Inflammatory macrophage treated with lipopolysaccharide for 1 hour (primary cell): ENCODE results near the gene FBN1.
A peak's percentile ranks its signal among the peaks of the same experiment; 100 is the strongest.

Experiments
- DNase-seq, 2 donors: peaks; one replicate each; pipeline ENCODE4 v3.0.0-alpha.2; 2020 to 2022

The FBN1 gene

DNA sequence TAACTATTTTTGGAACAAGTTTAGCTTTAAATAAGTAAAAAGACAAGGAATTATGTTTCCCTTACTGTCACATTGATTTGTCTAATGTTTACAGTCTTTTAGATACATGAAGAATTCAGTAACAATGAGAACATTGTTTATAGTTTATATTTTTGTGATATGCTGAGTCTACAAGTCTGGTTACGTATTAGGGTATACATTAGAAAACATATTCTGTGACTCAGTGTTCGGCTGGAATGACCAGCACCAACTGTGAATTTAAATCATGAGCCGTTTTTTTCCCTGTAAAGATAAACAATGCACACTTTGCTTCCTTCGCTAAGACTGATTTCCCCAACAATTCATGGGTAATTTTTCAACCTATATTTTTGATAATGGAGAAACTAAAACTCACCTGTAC, 182.8 kb downstream of the FBN1 start:
- DNase-seq = no peak

DNA sequence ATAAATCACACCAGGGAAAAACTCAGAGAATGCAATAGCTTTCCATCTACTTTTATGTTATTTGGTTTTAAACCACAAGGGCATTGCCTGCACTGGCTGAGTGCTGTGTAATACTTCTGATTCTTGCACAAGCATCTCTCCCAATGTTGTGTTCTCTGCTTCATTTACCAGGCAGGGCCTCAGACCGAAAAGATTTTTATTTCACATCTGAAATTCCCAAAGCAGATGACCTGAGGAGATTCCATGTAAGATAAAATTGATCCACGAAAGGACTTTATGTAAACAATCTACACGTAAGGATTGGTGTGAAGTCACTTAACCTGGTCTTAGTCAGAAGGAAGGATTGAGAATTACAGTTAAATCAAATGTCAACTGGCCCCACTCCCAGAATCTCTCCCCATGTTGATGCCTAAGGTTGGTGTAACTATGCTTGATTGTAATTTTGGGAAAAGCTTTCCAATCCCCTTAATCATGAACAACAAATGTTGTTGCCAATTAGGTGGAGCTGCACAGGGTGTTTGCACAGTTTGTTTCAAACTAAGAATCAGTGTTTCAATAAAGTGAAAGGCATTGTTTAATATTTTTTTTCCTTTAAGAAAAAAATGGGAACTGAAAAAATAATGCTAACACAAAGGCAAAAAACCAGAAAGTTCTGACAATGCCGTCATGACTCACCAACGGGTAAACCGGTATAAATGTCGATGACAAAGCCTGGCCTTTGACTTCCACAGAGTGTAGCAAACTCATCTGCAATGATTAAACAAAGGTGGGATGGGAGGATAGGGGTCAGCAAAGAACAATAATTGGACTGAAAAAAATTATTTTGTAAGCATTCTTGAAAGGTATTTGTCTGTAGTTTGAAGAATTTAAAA, 185.7 kb downstream of the FBN1 start:
- DNase-seq = no peak

DNA sequence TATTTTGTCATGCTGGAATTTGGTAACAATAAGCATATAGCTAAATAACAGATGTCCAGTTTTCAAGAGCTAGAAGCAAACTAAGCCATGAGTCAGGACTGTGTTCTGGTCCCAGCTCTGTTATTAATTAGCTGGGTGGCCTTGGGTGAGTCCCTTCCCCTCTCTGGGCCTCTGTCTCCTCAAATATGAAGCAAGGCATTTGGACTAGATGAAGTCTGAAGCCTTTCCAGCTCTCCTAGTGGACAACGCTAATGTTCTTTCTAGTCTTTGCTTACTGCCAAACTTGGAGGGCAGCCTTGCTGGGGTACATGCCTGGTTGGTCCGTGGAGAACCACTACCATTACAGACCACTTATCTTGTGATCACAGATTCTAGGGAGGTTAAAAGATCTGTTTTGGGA, 186.6 kb downstream of the FBN1 start:
- DNase-seq = no peak

DNA sequence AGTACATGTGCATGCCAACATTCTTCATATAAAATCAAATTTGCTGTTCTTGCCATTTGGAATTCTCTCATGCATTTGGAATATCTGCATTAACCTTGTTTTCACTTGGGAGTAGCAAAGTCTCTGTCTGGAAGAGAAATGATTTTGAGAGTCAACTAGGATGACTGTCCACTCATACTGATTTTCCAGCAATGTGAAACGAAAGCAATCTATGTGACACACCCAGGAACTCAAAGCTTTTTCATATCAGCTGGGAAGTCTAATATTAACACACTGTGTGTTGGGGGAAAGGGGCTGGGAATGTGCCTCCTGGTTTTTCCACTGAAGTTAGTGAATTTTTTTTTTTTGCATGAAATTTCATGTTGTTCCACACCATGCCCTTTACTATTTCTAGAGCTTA, 189.4 kb downstream of the FBN1 start:
- no peak for DNase-seq

DNA sequence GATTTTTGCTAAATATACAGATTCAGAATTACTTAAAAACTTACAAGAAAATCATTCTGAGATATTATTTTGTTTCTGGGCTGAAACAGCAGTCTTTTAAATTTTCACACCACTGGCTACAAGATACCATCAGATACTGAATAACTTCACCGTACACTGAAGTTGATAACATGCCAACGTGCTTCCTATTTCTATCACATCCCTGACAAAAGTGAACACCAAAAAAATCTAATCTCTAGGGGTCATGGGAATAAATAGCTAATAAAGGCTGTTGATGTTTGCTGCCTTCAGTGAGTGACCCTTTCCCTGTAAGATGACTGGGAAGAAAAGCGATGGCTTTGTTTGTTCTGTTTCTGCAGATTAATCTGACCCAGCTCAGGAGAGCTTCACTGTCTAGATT, 193.8 kb downstream of the FBN1 start:
- DNase-seq = no peak

DNA sequence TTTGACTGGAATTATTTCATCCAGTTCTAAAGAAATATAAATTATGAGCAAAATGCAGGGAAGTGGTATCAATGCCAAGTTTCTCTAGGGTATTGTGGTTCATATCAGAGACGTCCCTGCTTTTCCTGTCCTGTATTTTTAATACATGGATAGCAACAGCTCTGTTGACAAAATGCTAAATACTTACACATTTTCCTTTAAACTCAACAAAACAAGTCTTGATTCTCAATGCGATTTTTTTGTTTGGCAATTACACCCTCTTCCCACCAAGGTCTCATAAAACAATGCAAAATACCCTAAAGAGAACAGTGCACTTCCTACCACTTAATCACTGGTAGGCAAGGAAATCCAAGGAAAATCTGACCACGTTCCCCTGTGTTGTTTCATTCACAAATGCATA, 194.3 kb downstream of the FBN1 start:
- DNase-seq = no peak

DNA sequence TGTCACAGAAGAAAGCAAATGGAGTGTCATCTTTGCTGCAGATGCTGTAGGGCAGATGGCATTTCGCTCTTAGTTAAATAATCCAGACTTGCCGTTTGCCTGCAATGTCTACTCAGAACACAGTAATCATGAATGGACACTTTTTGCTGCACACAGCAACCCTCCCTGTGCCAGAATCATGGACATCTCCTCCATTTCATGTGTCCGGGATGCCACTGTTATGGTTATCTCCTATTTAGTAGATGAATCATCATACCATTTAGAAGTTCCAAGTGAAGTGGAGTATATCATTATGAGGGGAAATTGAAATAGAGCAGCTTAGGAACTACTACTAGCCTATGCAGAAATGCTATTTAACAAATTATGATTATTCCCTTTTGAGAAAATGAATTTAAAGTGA, 195.8 kb downstream of the FBN1 start:
- DNase-seq = no peak

DNA sequence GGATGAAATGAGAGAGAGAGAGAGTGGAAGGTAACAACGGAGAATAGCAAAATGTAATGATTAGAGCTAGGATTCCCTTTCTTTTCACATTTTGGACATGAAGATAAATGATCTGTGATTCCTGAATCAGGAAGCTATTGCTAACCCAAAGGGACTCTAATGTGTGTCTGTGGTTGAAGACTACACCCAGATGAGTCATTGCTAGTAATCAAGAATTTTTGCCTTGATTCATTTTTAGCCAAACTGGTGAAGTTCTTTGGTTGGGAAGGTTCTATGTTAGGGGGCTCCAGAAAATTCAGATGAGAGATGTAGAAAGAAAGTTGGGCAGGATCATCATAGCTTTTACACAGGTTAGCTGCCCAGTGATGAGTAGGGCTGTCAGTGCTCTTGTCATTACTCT, 197.9 kb downstream of the FBN1 start:
- DNase-seq = no peak

DNA sequence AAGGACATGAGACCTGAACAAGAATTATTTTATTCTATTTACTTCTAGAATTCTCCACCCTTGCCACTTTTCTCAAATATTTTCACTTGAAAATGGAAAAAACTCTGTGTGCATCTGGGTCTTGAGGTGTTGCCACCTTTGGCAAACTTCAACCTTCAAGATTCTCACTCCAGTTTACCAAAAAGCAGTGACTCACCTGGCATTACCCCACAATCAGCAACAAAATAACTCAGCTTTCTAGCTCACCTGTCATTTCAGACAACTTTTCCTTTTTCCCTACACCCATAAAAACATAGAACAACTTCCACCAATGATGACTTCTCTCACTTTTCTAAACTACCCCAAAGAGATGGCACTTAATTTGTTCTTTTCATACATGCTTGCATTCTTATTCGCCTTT, 198.5 kb downstream of the FBN1 start:
- no peak for DNase-seq

DNA sequence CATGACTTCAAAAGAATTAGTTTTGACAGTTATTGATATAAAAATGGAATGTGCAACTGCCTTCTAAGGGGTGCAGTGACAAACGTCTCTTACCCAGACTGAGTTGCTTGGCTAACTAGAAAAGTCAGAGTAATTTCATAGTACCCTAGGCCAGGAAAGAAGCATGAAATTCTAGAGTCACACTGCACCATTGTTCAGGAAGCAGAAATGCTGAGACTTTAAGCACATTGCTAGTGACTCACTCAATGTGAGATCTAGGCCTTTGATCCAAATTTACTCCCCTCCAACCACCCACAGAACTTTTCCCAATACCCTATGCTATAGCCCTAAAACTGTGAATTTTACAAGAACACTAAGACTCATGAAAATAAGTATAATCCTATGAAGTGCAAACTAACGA, 203.5 kb downstream of the FBN1 start:
- DNase-seq = no peak

DNA sequence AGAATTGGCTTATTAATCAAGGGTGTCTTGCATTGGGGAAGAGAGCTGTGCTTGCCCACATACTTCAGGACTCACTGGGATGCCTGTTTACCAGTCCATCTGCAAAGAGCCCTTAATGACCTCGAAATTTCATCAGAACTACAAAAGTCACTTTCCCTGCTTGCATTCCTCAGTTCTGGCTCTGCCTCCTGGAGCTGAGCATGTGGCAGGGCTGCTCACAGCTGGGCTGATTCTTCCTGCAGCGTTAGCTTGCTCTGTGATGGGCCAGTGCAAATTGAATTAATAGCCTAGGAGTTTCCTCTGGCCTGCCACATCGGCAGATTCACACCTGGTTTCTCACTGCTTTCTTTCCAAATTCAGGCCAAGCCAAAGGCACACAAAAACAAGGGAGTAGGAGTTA, 205.4 kb downstream of the FBN1 start:
- no peak for DNase-seq

DNA sequence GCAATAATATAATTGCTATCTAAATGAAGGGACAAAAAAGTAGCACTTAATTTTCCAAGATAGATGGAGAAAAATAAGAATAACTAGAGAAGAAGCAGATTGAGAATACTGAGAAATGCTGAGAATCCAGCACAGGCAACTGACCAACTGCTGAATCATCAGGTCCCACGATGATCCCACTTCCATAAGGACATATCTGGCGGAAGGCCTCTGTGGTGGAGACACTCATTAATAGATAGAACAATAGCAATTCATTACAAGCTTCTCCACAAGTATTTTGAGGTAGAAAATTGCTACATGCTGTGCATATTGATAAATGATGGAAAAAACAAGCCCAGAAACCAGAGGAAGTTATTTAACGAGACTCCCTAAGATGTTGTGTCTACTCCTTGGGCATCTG, 208.3 kb downstream of the FBN1 start:
- no peak for DNase-seq

DNA sequence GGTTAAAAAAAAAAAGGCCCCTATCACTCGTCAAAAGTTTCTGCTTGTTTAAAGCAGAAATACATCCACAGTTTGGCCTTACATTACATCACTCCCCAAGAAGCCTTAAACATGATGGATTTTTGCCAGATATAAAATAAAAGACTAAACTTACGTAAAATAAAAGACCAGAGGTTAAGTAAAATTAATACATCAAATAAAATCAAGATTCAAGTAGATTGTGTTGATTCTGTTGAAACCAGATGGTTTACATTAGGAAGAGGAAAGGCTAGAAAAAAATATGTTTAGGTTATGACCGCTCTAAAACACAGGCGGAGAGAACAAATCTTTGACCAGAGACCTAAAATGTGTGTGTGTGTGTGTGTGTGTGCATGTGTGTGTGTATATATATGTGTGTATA, 210.2 kb downstream of the FBN1 start:
- no peak for DNase-seq

DNA sequence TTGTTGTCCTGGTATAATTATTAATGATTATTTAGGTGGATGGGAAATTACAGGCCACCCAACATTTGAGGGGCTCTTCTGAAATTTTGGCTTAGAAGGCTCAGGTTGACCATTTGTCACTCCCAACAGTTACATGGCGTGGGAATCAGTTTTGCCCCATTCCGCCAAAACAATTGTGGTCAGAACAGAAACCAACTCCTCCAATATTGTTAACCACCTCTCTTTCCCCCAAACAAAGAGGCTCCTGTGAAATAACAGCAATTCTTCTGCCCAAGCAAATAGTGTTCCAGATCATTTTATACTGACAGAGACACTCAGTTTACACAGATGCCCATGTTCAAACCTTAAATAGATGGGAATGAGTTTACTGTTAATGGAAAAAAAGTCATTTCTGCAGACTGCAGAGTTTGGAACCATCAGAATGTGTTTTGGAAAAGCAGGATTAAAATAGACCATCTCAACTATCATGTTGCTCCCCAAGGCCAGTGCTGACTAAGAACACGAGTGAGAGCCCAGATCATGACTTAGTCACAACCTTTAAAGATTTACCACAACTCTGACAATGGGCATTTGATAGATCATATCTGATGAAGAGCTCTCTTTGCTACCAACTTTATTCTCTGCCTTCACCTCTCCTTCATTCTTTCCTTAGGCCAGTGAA, 212.2 kb downstream of the FBN1 start:
- no peak for DNase-seq

DNA sequence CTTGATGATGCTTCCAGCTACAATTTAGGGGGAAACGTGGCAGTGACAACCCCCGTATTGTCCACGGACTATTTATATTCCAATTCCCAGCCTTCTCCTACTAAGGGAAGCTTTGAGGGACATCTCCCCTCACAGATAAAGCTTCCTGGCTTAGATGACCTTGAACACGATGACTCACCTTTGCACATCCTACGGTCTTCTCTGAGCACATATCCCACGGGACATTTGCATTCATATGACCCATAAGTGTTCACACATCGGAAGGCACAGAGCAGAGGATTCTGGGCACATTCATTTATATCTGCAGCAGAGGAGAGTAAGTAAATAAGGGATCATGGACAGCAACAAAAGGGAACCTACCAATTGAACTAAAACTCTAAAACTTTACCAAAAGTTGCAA, 212.8 kb downstream of the FBN1 start:
- no peak for DNase-seq

DNA sequence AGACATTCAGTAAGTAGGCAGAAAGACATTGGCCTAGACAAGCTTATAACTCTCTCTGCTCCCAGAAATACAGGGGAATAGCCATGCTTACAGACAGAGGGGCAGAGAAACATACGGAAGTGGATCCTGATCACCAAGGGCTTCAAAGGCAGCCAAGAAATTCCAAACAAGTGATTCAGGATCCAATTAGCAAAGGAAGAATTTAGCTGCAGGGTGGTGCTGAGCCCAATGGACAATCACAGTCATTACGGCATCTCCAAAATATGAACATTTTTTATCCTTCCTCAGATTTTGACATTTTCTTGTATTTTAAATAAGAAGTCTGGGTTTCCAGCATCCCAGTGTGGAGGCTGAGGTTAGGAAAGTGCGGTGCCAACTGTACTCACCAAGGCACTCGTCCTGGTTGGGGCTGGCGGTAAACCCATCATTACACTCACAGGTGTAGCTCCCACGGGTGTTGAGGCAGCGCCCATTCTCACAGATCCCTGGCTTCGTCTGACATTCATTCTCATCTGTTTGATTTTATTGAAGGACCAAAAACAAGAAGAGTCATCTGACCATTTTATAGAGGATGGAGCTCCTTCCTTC, 217.5 kb downstream of the FBN1 start:
- no peak for DNase-seq

DNA sequence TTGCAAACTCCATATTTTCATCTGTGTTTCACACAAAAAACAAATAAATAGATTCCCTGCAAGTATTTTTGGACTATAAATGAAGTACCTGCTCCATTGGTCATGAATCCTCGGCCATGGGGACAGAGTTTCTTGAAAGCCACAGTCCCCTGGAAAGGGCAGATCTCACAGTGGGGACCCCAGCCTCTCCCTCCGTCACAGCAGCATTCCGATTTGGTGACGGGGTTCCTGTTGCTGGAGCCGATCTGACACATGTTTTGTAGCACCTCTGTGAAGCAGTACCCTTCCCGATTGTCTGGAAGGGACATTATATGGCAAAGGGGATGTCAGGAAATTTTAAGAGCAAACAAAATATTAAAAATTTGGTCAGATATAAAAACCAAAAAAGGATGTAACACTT, 218.0 kb downstream of the FBN1 start:
- no peak for DNase-seq

DNA sequence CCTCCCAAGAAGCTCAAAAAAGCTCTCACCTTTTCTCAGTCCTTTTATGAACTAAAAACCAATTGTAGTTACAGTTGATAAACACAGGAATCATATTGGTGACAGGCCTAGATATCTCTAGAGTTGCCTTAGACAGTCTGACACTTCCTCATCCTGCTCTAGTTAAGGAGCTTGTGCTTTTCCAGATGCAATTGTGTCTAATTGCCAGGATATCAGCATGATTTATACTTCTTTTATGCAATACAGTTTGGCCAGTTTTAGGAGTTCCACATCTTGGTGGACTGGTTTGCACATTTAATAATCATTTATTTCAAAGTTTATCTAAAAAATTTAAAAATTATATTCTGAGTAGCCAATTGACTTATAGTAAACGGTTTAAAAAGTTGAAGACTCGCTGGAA, 218.6 kb downstream of the FBN1 start:
- no peak for DNase-seq

DNA sequence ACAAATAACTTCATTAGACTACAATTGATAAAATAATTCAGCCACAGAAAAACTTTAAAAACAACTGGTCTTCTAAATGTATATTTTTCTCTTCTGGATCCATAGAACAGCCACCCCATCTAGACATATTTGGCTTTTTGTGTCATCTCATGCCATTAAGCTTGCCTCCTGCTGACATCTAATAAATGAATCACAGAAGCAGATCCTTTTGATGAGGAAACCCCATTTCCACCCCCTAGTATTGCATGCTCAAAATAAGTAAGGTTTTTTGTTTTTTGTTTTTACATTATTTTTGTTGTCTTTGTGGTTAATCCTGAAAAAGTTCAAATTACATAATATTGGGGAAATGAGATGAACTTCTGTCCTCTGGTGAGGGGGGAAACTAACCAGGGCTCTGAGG, 219.5 kb downstream of the FBN1 start:
- no peak for DNase-seq

DNA sequence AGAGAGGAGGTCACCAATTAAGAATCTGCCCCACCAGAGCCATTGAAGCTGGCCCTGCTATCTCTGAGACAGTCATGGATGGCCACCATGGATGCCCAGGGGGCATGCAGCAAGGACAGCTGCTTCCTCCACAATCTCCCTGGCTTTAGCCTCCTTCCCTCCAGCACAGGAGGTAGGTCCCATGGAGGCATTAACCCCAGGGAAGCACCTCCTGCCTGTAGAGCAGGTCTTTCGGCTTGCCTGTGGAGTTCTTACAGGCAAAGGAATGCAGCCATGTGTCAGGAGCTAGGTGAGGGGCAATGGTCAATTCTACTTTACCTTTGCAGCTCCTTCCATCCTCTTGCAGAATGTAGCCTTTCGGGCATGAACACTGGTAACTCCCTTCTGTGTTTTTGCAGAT, 220.5 kb downstream of the FBN1 start:
- no peak for DNase-seq

DNA sequence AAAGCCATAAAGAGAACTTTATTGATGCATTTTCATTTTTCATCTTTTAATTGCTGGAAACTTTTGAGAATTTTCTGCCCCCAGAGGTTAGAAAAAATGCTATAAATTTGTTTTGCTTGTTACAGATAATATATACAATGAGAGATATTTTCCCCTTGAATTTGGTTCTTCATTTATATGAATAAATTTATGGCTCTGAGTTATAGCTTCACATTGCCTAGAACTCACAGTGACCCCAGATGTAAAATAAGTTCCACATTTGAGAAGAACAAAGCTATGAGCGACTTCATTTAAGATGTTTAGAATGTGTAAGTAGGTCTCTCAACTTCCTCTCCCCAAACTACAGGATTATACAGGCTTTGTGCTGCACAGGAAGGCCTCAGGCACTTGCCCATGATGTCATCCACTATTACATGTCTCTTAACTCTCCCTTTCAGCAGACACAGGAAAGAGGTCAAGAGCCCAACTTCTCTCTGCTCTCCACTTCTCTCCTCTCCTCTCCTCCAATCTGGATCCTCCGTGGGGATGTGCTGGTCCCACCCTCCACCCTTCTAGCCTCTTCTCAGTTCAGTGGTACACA, 221.5 kb downstream of the FBN1 start:
- peak; percentile 4 to 13 for DNase-seq

DNA sequence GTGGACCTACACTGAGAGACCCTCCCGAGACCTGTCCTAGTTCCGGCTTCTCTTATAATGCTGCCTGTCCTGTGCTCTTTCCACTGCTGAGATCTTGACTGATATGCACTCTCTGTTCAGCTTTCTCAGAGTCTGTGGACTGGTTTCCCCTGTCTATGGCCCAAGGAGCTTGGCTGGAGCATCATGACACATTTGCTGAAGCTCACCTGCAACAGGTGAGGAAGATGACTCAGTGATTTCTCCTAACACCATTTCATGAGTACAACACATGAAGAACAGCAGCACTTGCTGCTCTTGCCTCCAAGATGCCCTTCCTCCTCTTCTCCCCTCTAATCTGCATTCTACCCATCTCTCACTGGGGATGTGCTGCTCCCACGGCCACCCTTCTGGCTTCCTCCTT, 222.2 kb downstream of the FBN1 start:
- DNase-seq = no peak

DNA sequence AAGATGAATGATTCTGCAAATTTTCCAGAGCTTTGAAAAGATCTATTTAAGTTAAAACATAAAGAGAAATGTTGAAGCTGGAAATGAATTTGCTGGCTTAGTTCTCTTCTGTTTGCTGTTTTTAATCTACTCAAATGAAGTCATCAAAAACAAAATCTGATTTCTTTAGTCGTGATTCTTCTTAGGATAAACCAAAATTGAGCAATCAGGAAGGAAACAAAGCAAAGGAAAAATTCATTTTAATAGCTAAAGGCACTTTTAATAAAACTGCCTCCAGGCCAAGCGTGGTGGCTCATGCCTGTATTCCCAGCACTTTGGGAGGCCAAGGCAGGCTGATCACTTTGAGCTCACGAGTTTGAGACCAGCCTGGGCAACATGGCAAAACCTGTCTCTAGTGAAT, 223.1 kb downstream of the FBN1 start:
- DNase-seq = no peak

DNA sequence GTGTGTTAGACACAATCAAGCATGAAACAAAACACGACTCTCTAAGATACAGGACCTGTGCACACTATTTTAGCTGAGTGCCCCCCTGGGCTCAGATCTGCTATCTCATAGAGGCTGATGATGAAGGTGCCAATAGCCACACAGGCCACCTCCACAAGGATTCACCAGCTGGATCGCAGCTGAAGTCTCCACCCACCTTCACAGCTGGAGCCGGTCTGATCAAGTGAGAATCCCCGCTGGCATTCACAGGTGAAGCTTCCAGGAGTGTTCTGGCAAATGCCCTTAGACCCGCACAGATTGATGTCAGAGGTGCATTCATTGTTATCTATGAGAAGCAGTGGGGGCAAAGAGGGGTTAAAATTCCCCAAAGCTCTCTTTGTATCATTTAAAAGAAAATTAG, 224.1 kb downstream of the FBN1 start:
- no peak for DNase-seq
